ENCODE results near the gene MAGED1.

MAGED1 gene

GRCh38 chrX:51892921-51893745 lies at the start of gene MAGED1:
TSS of gene MAGED1 (plus strand) at chrX:51893623. CDS start at chrX:51894305, 682 bp downstream.
- peak within 1 kb of the TSS; percentile 68 for H3K4me3 ChIP-seq (ENCODE audit: low read length)
- peak; percentile 89 for DNase-seq (ENCODE audit: low read depth)
- TF ChIP-seq CTCF (IDR thresholded peaks at IDR 0.05; ENCODE audit: insufficient read depth, low read depth, low read length, missing control alignments), result no peak

- no peak overlapping the region for H3K4me3 ChIP-seq (ENCODE audit: low read length)
- TF ChIP-seq CTCF (IDR thresholded peaks at IDR 0.05; ENCODE audit: insufficient read depth, low read depth, low read length, missing control alignments), result no peak
- DNase-seq (ENCODE audit: low read depth), result no peak
Measured at GRCh38 chrX:51847463-51847862, 46.0 kb upstream of the MAGED1 start.

GRCh38 chrX:51851507-51852085 lies 41.8 kb upstream of the MAGED1 start:
- TF ChIP-seq CTCF (IDR thresholded peaks at IDR 0.05; ENCODE audit: insufficient read depth, low read depth, low read length, missing control alignments), result no peak
- no peak overlapping the region for H3K4me3 ChIP-seq (ENCODE audit: low read length)
- DNase-seq (ENCODE audit: low read depth), result peak; percentile 63

- no peak overlapping the region for H3K4me3 ChIP-seq (ENCODE audit: low read length)
- TF ChIP-seq CTCF (IDR thresholded peaks at IDR 0.05; ENCODE audit: insufficient read depth, low read depth, low read length, missing control alignments), result no peak
- no peak for DNase-seq (ENCODE audit: low read depth)
Measured at GRCh38 chrX:51852096-51852495, 41.3 kb upstream of the MAGED1 start.

- no peak for TF ChIP-seq CTCF (IDR thresholded peaks at IDR 0.05; ENCODE audit: insufficient read depth, low read depth, low read length, missing control alignments)
- H3K4me3 ChIP-seq (ENCODE audit: low read length), result no peak overlapping the region
- no peak for DNase-seq (ENCODE audit: low read depth)
Measured at GRCh38 chrX:51852621-51853020, 40.8 kb upstream of the MAGED1 start.

- no peak for TF ChIP-seq CTCF (IDR thresholded peaks at IDR 0.05; ENCODE audit: insufficient read depth, low read depth, low read length, missing control alignments)
- no peak for DNase-seq (ENCODE audit: low read depth)
- no peak overlapping the region for H3K4me3 ChIP-seq (ENCODE audit: low read length)
Measured at GRCh38 chrX:51853251-51853650, 40.2 kb upstream of the MAGED1 start.

Measured in epithelial cell of esophagus (primary cell).